SK-N-MC (cell line): ENCODE results near the gene GCC1.

Experiments used
- EZH2 ChIP-seq: fragments of 200-600 bp; sonication (generic); IDR thresholded peaks from one replicate; pipeline ENCODE4 v1.6.1; 2017; ENCODE audit warnings: antibody characterized with exemption
- FOXP2 ChIP-seq: optimal IDR thresholded peaks from 2 replicates; pipeline ENCODE3; 2011; ENCODE audit warnings: mild to moderate bottlenecking, moderate library complexity; ENCODE audit not compliant: insufficient read depth; ENCODE audit errors: extremely low read length, control extremely low read depth
- POLR2AphosphoS5 ChIP-seq: IDR thresholded peaks from 2 replicates; pipeline ENCODE4 v1.6.1; 2012; ENCODE audit warnings: mild to moderate bottlenecking, low read depth, low read length, borderline replicate concordance

DNA sequence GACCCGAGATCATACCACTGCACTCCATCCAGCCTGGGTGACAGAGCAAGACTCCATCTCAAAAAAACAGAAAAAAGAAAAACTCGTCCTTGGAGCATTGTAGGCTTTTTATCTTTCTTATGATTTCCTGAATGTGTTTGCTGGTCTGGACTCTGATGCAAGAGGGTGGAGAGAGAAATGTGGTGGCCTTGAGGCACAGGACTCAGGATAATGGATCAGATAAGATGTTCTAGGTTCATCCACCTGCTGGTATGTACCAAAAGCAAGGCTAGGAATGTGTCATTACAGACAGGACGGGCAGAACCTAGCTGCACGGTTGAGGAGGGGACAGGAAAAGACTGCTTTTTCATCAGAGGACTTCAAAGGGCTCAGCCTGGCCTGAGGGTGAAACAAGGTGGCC, 33.5 kb downstream of the GCC1 start:
- no peak for TF ChIP-seq POLR2AphosphoS5
- no peak for TF ChIP-seq EZH2
- no peak for TF ChIP-seq FOXP2
